NCI-H510A treated with DMSO at 0.1 percent for 48 hours (cell line): ENCODE data around the gene OR1F1.
"Not testable (repeated sequence)": the region's sequence is repeated elsewhere in the genome, so short reads cannot be mapped to it uniquely, and the experiment has no call there.

ENCODE experiments used
- DNase-seq: peaks from one replicate; lab custom pipeline; 2025; lab: John Stamatoyannopoulos, UW

OR1F1 gene

DNA sequence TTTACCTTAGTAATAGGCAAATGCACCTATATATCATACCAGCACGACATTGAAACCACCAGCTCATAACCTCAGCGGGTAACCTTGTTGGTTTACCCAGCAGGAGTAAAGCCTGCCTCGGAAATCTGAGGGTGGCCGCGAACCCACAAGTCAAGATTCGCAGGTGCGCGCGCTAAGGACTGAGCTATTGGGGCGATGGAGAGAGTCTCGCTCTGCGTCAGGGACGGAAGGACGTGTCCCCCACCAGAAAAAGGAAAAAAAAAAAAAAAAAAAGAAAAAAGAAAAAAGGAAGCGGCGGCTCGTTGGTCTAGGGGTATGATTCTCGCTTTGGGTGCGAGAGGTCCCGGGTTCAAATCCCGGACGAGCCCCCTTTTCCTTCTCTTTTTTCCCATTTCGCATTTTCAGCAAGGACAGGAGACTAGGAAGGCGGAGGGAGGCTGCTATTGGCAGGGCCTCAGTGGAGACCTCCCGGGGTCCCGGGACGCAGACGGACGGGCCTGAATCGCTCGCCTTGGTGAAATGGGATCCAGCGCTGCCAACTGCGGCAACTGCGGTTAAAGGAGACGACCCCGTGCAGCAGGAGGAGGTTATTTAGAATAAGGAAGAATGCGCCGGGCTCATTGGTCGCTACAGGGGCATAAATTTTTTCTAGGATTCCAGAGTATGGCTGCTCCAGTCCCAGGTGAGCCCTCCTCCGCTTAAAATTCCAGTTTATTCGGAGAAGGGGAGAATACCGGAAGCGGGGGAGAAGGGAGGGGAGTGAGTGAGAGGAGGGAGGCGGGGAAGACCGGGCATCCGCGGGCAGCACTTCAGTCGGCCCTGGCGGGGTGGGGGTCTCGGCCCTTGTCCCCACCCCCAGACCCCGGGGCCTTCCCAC lies at the start of gene OR1F1:
OR1F1 (plus strand) TSS at position 407 of the 877 bp plus-strand sequence.
- DNase-seq = peak; percentile 29

GRCh38 chr16:3138342-3138741 lies 49.7 kb upstream of the OR1F1 start:
- no peak for DNase-seq

DNA sequence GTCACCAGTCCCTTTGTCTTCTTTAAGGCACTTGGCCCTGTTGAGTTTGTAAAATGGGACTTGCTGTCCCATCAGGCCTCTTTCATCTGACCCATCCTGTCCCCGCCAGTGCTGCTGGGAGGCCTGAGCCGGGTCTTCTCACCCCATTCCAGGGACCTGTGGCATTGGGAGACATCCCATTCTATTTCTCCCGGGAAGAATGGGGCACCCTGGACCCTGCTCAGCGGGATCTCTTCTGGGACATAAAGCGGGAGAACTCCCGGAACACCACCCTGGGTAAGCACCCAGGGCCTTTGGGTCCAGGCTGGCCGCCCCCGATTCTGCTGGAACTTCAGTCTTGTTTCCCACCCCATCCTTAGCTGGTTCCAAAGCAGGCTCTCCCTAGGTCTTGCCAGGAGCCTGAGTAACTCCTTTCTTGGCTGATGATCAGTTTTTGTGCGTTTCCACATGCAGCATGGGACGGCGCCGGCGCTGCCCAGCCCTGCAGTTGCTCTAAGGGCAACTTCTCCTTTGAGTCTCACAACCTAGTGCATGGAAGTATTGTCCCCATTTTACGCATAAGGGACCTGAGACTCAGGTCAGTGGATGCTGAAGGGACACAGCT lies 49.1 kb upstream of the OR1F1 start:
- DNase-seq = no peak

DNA sequence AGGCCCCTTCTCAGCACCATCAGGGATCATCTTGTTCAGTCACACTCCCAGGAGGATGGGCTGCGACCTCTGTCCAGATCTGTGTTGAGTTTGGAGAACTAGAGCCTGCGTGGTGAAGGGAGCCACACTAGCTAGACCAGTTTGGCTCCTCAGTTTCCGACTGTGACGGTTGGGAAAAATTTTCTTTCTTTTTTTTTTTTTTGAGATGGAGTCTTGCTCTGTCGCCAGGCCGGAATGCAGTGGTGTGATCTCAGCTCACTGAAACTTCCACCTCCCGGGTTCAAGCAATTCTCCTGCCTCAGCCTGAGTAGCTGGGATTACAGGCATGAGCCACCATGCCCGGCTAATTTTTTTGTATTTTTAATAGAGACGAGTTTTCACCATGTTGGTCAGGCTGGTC lies 48.4 kb upstream of the OR1F1 start:
- DNase-seq = not testable (repeated sequence)

- no peak for DNase-seq
Measured at GRCh38 chr16:3140603-3141427, 47.2 kb upstream of the OR1F1 start.

DNA sequence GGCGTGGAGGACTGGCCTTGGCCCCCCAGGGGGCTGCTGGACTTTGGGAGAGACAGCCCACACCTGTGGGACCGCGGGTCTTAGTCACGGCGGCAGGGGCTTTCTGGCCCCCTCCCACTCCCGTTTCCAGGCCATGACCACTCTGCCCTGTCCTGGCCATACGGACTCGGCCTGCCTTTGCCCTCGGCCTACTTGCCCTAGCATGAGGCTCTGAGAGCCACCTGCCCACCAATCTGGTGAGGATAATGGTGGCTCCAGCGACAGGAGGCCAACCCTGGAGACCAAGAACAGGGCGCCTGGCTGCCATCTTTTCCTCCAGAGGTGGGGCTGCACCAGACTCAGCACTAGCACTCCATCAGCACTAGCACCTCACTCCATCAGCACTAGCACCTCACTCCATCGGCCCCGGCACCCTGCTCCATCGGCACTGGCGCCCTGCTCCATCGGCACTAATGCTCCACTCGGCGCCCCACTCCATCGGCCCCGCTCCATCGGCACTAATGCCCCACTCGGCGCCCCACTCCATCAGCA lies 46.2 kb upstream of the OR1F1 start:
- no peak for DNase-seq

- DNase-seq = no peak
Measured at GRCh38 chr16:3142327-3142726, 45.7 kb upstream of the OR1F1 start.

DNA sequence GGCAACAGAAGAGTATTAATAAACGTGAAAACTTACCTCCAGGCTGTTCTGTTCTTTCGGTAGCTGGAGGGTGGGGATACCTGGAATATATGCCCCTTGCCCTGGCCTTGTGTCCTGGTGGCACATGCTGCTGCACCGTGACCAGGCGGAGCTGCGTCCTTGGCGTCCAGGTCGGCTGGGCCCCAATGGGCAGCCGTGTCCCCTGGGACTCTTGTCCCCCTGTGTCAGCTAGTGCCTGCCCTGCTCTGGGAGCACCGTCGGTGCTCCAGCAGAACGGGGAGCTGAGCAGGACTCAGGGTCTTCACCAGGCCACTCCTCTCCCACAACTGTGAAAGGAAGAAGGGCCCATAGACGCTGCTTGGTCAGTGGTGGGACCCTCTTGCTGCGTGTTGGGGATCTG lies 45.2 kb upstream of the OR1F1 start:
- no peak for DNase-seq

GRCh38 chr16:3143189-3143588 lies 44.8 kb upstream of the OR1F1 start:
- no peak for DNase-seq

GRCh38 chr16:3143598-3144320 lies 44.2 kb upstream of the OR1F1 start:
- no peak for DNase-seq

GRCh38 chr16:3144321-3144983 lies 43.6 kb upstream of the OR1F1 start:
- no peak for DNase-seq

DNA sequence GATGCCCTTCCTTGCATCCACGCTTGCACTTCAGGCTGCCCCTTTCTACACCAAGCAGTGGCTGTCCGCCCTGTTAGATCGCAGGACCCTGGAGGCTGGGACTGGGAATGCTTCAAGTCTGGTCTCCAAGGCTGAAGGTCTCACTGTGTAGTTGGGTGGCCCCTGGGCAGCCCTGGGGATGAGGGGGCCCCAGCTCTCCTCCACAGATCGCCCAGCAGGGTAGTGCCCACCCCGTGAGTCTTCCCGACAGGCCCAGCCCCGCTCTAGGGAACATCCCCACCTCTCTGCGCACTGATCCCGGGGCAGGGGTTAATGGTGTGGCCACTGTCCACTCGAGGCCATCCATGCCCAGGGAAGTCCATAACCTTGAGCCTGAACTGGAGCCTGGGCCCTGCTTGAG lies 42.9 kb upstream of the OR1F1 start:
- DNase-seq = no peak

DNA sequence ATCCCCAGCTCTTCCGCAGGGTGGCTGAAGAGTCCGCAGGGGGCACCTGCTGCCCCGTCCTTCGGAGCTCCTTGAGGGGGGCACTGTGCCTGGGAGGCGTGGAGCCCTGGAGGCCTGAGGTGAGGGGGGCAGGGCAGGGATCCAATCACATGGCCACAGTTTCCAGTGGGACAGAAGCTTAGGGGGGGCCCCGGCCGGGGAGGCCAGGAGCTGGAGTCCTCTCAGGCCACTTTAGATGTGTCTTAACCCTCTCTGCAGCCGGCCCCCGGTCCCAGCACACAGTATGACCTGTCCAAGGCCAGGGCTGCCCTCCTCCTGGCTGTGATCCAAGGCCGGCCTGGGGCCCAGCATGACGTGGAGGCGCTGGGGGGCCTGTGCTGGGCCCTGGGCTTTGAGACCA lies 42.3 kb upstream of the OR1F1 start:
- no peak for DNase-seq

DNA sequence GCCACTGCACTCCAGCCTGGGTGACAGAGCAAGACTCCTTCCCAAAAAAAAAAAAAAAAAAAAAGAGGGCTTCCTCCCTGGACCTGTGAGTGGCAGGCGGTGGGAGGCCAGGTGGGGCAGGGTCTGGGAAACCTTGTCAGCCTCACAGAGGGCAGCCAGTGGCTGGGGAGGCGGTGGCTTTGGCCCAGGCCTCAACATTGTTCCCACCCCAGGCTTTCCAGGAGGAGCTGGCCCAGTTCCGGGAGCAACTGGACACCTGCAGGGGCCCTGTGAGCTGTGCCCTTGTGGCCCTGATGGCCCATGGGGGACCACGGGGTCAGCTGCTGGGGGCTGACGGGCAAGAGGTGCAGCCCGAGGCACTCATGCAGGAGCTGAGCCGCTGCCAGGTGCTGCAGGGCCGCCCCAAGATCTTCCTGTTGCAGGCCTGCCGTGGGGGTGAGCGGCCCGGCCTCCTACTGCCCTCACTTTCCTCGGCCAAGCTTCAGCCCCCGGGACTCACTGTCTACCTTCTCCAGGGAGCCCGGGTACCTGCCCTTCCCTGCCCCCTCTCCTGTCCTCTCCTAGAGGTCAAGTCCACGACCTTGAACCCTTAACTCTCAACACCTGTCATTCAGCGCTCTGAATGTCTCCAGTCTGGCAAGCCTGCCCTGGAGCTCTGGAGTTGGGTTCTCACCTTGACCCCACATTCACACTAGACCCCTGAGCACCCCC lies 40.8 kb upstream of the OR1F1 start:
- no peak for DNase-seq

- no peak for DNase-seq
Measured at GRCh38 chr16:3147757-3148104, 40.3 kb upstream of the OR1F1 start.

GRCh38 chr16:3148256-3149192 lies 39.5 kb upstream of the OR1F1 start:
- no peak for DNase-seq

DNA sequence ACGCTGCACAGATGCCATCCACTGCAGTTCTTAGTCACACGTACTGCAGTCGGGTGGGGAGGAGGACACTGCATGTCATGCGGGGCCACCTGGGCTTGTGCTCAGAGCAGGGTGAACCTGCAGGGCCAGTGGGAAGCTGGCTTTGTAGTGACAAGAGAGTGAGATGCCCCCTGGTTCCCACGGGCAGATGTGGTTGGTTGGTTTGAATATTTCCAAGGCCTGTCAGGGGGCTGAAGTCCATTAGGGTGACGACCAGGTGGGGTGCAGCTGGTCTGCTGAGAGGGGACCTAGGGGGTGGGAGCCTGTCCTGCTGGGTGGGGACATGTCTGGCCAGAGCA lies 38.8 kb upstream of the OR1F1 start:
- no peak for DNase-seq

DNA sequence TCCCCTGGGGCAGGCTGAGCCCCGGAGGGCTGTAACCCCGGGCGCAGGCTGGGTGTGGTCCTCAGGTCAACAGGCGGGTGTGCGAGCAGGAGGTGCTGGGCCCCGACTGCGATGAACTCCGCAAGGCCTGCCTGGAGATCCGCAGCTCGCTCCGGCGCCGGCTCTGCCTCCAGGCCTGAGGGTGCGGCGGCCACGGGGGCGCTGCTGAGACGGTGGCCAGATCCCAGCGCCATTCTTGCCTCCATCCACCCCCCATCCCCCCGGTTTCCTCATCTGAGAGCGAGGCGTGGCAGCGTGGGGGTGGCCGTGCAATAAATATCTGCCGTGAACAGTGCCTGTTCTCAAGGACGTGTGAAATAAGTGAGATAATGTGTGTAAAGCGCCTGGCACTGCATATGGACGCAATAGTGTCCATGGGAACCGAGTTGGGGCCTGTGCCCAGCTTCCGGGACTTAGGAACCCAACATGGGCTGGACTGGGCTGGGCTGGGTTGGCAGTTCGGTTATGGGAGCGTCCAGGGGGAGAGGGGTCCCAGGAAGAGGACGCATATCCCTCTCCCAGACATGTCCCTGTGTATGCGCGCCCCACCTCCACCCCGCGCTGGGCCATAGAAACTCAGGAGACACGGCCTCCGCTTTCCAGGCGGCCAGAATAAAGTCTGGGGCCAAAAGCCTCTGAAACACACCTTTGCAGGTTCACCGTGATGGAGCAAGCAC lies 38.2 kb upstream of the OR1F1 start:
- peak; percentile 42 for DNase-seq
